B cell (primary cell): ENCODE measurements around the gene ERVH48-1. TPM values are rescaled to one million over a fixed set of nuclear protein-coding genes. Genes with fewer than 3 reads are reported as not detected.
"Not testable (repeated sequence)": the region's sequence is repeated elsewhere in the genome, so short reads cannot be mapped to it uniquely, and the experiment has no call there.

Source experiments
- ATAC-seq: fragments of 200-7000 bp; cut with Tn5 transposase; one replicate; pipeline ENCODE4 v1.10.0; 2021; ENCODE audit warnings: low read depth, mild to moderate bottlenecking, moderate number of reproducible peaks, moderate library complexity
- CTCF ChIA-PET: fragments of 350-600 bp; sonication (Branson Sonifier 250); formaldehyde crosslinking; loops from one replicate; lab custom pipeline; 2021; ENCODE audit warnings: antibody characterized with exemption, inconsistent platforms; lab: Charles Lee
- POLR2A ChIA-PET: fragments of 350-600 bp; sonication (Branson Sonifier 250); formaldehyde crosslinking; loops from one replicate; lab custom pipeline; 2021; ENCODE audit warnings: antibody characterized with exemption; lab: Charles Lee
- DNase-seq: peaks from one replicate; pipeline ENCODE4 v3.0.0; 2013
- H2AFZ ChIP-seq: 2 replicates; pipeline ENCODE4 v1.6.1; 2012; ENCODE audit warnings: mild to moderate bottlenecking, low read depth, low read length; ENCODE audit not compliant: insufficient read depth, poor library complexity, severe bottlenecking
- H3K27ac ChIP-seq, 2 donors: 1 replicate in 1 of 2; 2 replicates in 1 of 2; pipeline ENCODE4 v1.5.1; 2012 to 2013; ENCODE audit warnings: low read length in 2 of 2, mild to moderate bottlenecking in 2 of 2, moderate library complexity in 1 of 2
- H3K27me3 ChIP-seq, 4 experiments: fragments of 200-600 bp in 1 of 4; sonication (generic) in 1 of 4; replicated peaks in 1 of 4; 1 replicate in 2 of 4; 2 replicates in 2 of 4; pipeline versions ENCODE4 v1.6.1 to v1.7.0; 2013 to 2016; ENCODE audit warnings: low read length in 3 of 4, mild to moderate bottlenecking in 2 of 4, mixed read lengths in 1 of 4, moderate library complexity in 1 of 4; ENCODE audit not compliant: insufficient read depth in 4 of 4, control insufficient read depth in 3 of 4; ENCODE audit errors: control extremely low read depth in 1 of 4
- H3K36me3 ChIP-seq, 2 experiments: replicated peaks in 1 of 2; 1 replicate in 1 of 2; 2 replicates in 1 of 2; pipeline versions ENCODE4 v1.6.1 to v1.7.1; 2013; ENCODE audit warnings: low read length in 1 of 2; ENCODE audit not compliant: insufficient read depth in 2 of 2, control insufficient read depth in 1 of 2; ENCODE audit errors: control extremely low read depth in 1 of 2, extremely low read depth in 1 of 2
- H3K4me1 ChIP-seq, 2 donors: fragments of 200-600 bp in 1 of 2; sonication (generic) in 1 of 2; 1 replicate in 1 of 2; 2 replicates in 1 of 2; pipeline versions ENCODE4 v1.5.1 to v1.6.1; 2013 to 2017; ENCODE audit warnings: low read length in 2 of 2; ENCODE audit not compliant: control insufficient read depth in 2 of 2, insufficient read depth in 2 of 2
- H3K4me2 ChIP-seq: replicated peaks from 2 replicates; pipeline ENCODE3; 2012; ENCODE audit warnings: mild to moderate bottlenecking, low read depth, low read length; ENCODE audit not compliant: poor library complexity, severe bottlenecking
- H3K4me3 ChIP-seq, 5 experiments: fragments of 200-600 bp in 1 of 5; sonication (generic) in 1 of 5; 1 replicate in 3 of 5; 2 replicates in 2 of 5; pipeline versions ENCODE4 v1.5.1 to v1.7.0; 2011 to 2016; ENCODE audit warnings: low read length in 4 of 5, mild to moderate bottlenecking in 4 of 5, low read depth in 2 of 5, control low read depth in 1 of 5, moderate library complexity in 1 of 5; ENCODE audit not compliant: insufficient read depth in 1 of 5; ENCODE audit errors: control extremely low read depth in 1 of 5, extremely low read depth in 1 of 5
- H3K79me2 ChIP-seq: fragments of 200-600 bp; sonication (generic); one replicate; pipeline ENCODE4 v1.6.0; 2016; ENCODE audit warnings: low read length; ENCODE audit not compliant: control insufficient read depth, insufficient read depth
- H3K9ac ChIP-seq: fragments of 200-600 bp; sonication (generic); 2 replicates; pipeline ENCODE4 v1.6.1; 2017; ENCODE audit warnings: mild to moderate bottlenecking, low read length, moderate library complexity
- H3K9me3 ChIP-seq, 3 donors: one replicate each; pipeline versions ENCODE4 v1.6.1 to v1.7.1; 2013; ENCODE audit warnings: low read length in 2 of 3; ENCODE audit not compliant: control insufficient read depth in 2 of 3, insufficient read depth in 1 of 3; ENCODE audit errors: control extremely low read depth in 1 of 3
- H4K20me1 ChIP-seq: 2 replicates; pipeline ENCODE4 v1.6.0; 2012; ENCODE audit warnings: mild to moderate bottlenecking, low read length; ENCODE audit not compliant: insufficient read depth, control insufficient read depth, poor library complexity, severe bottlenecking
- H3K27ac Mint-ChIP-seq: one replicate; pipeline ENCODE4 v1.8.0; 2021; ENCODE audit warnings: mixed read lengths
- H3K27me3 Mint-ChIP-seq: one replicate; pipeline ENCODE4 v1.8.0; 2021; ENCODE audit warnings: mixed read lengths
- H3K4me1 Mint-ChIP-seq: one replicate; pipeline ENCODE4 v1.8.0; 2021; ENCODE audit warnings: mixed read lengths
- H3K4me3 Mint-ChIP-seq: one replicate; pipeline ENCODE4 v1.8.0; 2021; ENCODE audit warnings: mixed read lengths
- H3K9me3 Mint-ChIP-seq: one replicate; pipeline ENCODE4 v1.8.0; 2022; ENCODE audit warnings: mixed read lengths; ENCODE audit not compliant: insufficient read depth
- EZH2 ChIP-seq: IDR thresholded peaks from 2 replicates; pipeline ENCODE4 v1.6.1; 2012; ENCODE audit warnings: borderline replicate concordance, low read depth, mild to moderate bottlenecking, moderate library complexity, low read length; ENCODE audit not compliant: insufficient read depth, poor library complexity, severe bottlenecking
- WGBS: methylation state at CpG from one replicate; pipeline ENCODE4 v1.1.5; 2013; ENCODE audit warnings: missing lambda C conversion rate; ENCODE audit not compliant: insufficient coverage; 5-methylcytosine and 5-hydroxymethylcytosine counted together
- intact Hi-C: fragments of 100-400 bp; cut with micrococcal nuclease; formaldehyde crosslinking; loops from one replicate; pipeline ENCODE4 v1.10.0; 2022
- polyA plus RNA-seq: library from polyadenylated mRNA; depleted of rRNA; stranded (reverse); fragments of >200 nt; gene quantifications from 2 replicates; pipeline ENCODE4 v1.2.3, GENCODE V29; 2012
- total RNA-seq, 2 donors: library from RNA; stranded (reverse); fragments of 120-200 nt in 1 of 2; gene quantifications; 1 replicate in 1 of 2; 2 replicates in 1 of 2; pipeline versions ENCODE4 v1.2.3 to v1.2.4, GENCODE V29; 2013 to 2022
- TF ChIP-seq, protein P1 (sequence below): fragments of 200-600 bp; IDR thresholded peaks from one replicate; pipeline ENCODE4 v1.8.0; 2022; ENCODE audit warnings: antibody characterized with exemption, mild to moderate bottlenecking

ERVH48-1 gene
- total and polyA plus RNA-seq, 2 donors (not counting 1 experiment from before 2014, with no cell fraction given) = not detected

DNA sequence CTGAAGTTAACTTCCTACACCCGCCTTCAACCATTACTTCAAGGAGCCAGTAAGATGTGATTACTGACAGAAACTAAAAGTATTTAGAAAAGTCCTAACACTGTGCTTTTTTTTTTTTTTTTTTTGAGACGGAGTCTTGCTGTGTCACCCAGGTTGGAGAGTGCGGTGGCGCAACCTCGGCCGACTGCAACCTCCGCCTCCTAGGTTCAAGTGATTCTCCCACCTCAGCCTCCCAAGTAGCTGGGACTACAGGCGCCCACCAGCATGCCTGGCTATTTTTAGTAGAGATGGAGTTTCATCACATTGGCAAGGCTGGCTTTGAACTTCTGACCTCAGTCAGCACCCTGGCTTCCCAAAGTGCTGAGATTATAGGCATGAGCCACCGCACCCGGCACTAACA, 49.6 kb downstream of the ERVH48-1 start:
- peaks cover 24% of the 10 kb centered on the region for H3K4me1 Mint-ChIP-seq
- Histone ChIP-seq H3K4me1 (peaks cover 16 to 20% of the 10 kb centered on the region in 2 donors), H3K36me3 (peaks cover 7 to 39% of the 10 kb centered on the region in 2 experiments), H3K79me2 (peaks cover 64% of the 10 kb centered on the region)
- H3K9ac ChIP-seq, H2AFZ ChIP-seq, H3K4me3 ChIP-seq, DNase-seq, H3K27me3 ChIP-seq, intact Hi-C loops, H3K4me3 Mint-ChIP-seq, H3K9me3 ChIP-seq, POLR2A ChIA-PET, H3K27ac Mint-ChIP-seq, H3K27me3 Mint-ChIP-seq, H4K20me1 ChIP-seq, H3K9me3 Mint-ChIP-seq, H3K27ac ChIP-seq, H3K4me2 ChIP-seq, ATAC-seq: not testable (repeated sequence)
- WGBS = no CpG with 5 or more reads among the region's 10 CpGs
- CTCF ChIA-PET = interaction anchor here (0.7 kb wide), 1 partner anchor 60 kb away, joined by 3 read pairs; no protein-coding TSS in a partner anchor

DNA sequence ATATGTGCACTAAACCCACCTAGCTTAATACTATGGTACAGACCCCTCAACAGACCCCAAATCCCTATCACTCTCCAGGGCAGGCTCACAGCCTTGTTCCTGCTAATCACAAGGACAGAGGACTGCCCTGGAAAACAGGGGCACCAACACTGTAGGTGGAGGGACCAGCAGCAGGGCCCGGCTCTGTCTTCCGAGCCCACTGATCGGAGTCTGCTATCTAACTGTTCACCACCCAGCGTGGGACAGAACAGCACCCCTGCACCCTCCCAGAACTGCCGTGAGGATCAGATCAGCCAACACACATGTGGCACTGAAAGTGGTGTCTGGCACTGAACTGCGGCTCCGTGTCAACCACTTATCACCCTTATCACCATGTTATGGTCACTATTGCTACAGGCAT, 52.3 kb downstream of the ERVH48-1 start:
- WGBS = 99% methylated on average over 7 of the region's 7 CpGs
- peaks cover 10 to 57% of the 10 kb centered on the region in 2 experiments for H3K36me3 ChIP-seq
- intact Hi-C loops = no loop called here

More for the DNA sequence above, 52.3 kb downstream of the ERVH48-1 start:
- no peaks in the 10 kb centered on the region for H3K27me3 Mint-ChIP-seq
- ATAC-seq (no peak), DNase-seq (no peak)
- Histone ChIP-seq H4K20me1 (peaks cover 10% of the 10 kb centered on the region), H2AFZ (no peak overlapping the region), H3K4me1 (peaks cover 2% of the 10 kb centered on the region in 2 donors), H3K79me2 (peaks cover 72% of the 10 kb centered on the region), H3K27ac (no peak overlapping the region), H3K9ac (no peak overlapping the region), H3K27me3 (no peaks in the 10 kb centered on the region), H3K9me3 (no peaks in the 10 kb centered on the region), H3K4me2 (no peak overlapping the region), H3K4me3 (no peak overlapping the region)
- H3K27ac Mint-ChIP-seq = no peak overlapping the region
- POLR2A ChIA-PET = no interaction called here
- no peak overlapping the region for H3K4me3 Mint-ChIP-seq
- no peaks in the 10 kb centered on the region for H3K9me3 Mint-ChIP-seq
- TF ChIP-seq, protein P1, sequence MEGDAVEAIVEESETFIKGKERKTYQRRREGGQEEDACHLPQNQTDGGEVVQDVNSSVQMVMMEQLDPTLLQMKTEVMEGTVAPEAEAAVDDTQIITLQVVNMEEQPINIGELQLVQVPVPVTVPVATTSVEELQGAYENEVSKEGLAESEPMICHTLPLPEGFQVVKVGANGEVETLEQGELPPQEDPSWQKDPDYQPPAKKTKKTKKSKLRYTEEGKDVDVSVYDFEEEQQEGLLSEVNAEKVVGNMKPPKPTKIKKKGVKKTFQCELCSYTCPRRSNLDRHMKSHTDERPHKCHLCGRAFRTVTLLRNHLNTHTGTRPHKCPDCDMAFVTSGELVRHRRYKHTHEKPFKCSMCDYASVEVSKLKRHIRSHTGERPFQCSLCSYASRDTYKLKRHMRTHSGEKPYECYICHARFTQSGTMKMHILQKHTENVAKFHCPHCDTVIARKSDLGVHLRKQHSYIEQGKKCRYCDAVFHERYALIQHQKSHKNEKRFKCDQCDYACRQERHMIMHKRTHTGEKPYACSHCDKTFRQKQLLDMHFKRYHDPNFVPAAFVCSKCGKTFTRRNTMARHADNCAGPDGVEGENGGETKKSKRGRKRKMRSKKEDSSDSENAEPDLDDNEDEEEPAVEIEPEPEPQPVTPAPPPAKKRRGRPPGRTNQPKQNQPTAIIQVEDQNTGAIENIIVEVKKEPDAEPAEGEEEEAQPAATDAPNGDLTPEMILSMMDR = no peak
- no peak for TF ChIP-seq EZH2
- CTCF ChIA-PET = no interaction called here
- peaks cover 2% of the 10 kb centered on the region for H3K4me1 Mint-ChIP-seq
